Activated CD8-positive, alpha-beta T cell treated with anti-CD3 and anti-CD28 coated beads for 36 hours (primary cell): Measurements from ENCODE around the gene ZNF431. TPM values are rescaled to one million over a fixed set of nuclear protein-coding genes. Genes with fewer than 3 reads are reported as not detected.
"Not testable (repeated sequence)": the region's sequence is repeated elsewhere in the genome, so short reads cannot be mapped to it uniquely, and the experiment has no call there.

Experiments
- ATAC-seq: fragments of 200-7000 bp; cut with Tn5 transposase; one replicate; pipeline ENCODE4 v1.10.0; 2021; ENCODE audit warnings: mild to moderate bottlenecking, moderate library complexity
- CTCF ChIA-PET: fragments of 350-600 bp; sonication (Branson Sonifier 250); formaldehyde crosslinking; loops from one replicate; lab custom pipeline; 2021; ENCODE audit warnings: antibody characterized with exemption; lab: Charles Lee
- POLR2A ChIA-PET: fragments of 350-600 bp; sonication (Branson Sonifier 250); formaldehyde crosslinking; loops from one replicate; lab custom pipeline; 2021; ENCODE audit warnings: antibody characterized with exemption; lab: Charles Lee
- DNase-seq: peaks from one replicate; pipeline ENCODE4 v3.0.0-alpha.2; 2020
- H3K27ac Mint-ChIP-seq: one replicate; pipeline ENCODE4 v1.8.0; 2021; ENCODE audit warnings: mild to moderate bottlenecking, mixed read lengths
- H3K27me3 Mint-ChIP-seq: one replicate; pipeline ENCODE4 v1.8.0; 2021; ENCODE audit warnings: mixed read lengths
- H3K36me3 Mint-ChIP-seq: one replicate; pipeline ENCODE4 v1.8.0; 2021; ENCODE audit warnings: low read depth, mixed read lengths
- H3K4me1 Mint-ChIP-seq: one replicate; pipeline ENCODE4 v1.8.0; 2021; ENCODE audit warnings: low read depth, mixed read lengths
- H3K4me3 Mint-ChIP-seq: one replicate; pipeline ENCODE4 v1.8.0; 2021; ENCODE audit warnings: mild to moderate bottlenecking, moderate library complexity, mixed read lengths
- H3K9me3 Mint-ChIP-seq: one replicate; pipeline ENCODE4 v1.8.0; 2021; ENCODE audit warnings: mixed read lengths
- CTCF ChIP-seq: fragments of 200-600 bp; IDR thresholded peaks from one replicate; pipeline ENCODE4 v1.8.0; 2022; ENCODE audit warnings: antibody characterized with exemption, mild to moderate bottlenecking
- intact Hi-C: fragments of 100-400 bp; cut with micrococcal nuclease; formaldehyde crosslinking; loops from one replicate; pipeline ENCODE4 v1.10.0; 2022
- total RNA-seq, 2 experiments: library from RNA; stranded (reverse); gene quantifications; one replicate each; pipeline ENCODE4 v1.2.3, GENCODE V29; 2021

ZNF431 gene
- total RNA-seq, 2 experiments from 2014 or later, result 16.8 to 18.7 TPM

DNA sequence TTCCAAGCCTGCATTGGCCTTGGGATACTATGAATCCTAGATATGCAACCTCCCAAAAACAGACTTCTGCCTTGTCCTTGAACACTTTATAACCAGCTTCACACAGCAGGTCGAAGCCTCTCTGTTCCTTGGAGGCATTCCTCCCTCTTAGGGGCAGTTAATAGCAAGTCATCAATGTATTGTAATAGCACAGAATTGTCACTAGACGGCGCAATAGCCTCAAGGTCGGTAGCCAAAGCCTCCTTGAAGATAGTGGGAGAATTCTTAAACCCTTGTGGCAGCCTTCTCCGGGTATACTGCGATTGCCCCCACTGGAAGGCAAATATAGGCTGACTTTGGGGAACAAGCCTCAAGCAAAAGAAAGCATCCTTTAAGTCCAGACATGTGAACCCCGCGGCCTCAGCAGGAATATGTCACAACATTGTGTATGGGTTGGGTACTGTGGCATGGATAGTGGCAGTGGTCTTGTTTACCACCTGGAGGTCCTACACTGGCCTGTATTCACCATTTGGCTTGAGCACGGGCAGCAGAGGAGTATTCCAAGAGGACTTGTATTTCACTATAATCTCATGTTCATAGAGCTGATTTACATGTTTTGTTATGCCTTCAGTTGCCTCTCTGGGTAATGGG lies 61.1 kb downstream of the ZNF431 start:
- CTCF ChIA-PET, result interaction anchor here (0.6 to 4.2 kb wide), 12 partner anchors 10 to 649 kb away, joined by 3 to 15 read pairs (median 4); partner anchors contain the start of gene ZNF708
- peak; percentile 41 for DNase-seq
- Mint-ChIP-seq H3K4me3 (no peak overlapping the region), H3K36me3 (no peaks in the 10 kb centered on the region), H3K27ac (no peak overlapping the region), H3K4me1 (no peaks in the 10 kb centered on the region), H3K27me3 (peaks cover 6% of the 10 kb centered on the region), H3K9me3 (no peaks in the 10 kb centered on the region)
- intact Hi-C loops, result loop anchor here (2.0 kb wide), 1 partner anchor 280 kb away; no protein-coding TSS in a partner anchor
- peak; percentile 92 for TF ChIP-seq CTCF
- peak; percentile 61 for ATAC-seq
- POLR2A ChIA-PET, result no interaction called here

- ATAC-seq (no peak), DNase-seq (no peak)
- intact Hi-C loops, result no loop called here
- Mint-ChIP-seq H3K9me3 (no peaks in the 10 kb centered on the region), H3K36me3 (no peaks in the 10 kb centered on the region), H3K4me1 (no peaks in the 10 kb centered on the region), H3K4me3 (no peak overlapping the region), H3K27ac (no peak overlapping the region), H3K27me3 (peaks cover 6% of the 10 kb centered on the region)
- TF ChIP-seq CTCF, result no peak
- ChIA-PET CTCF (no interaction called here), POLR2A (no interaction called here)
Observed at GRCh38 chr19:21210037-21210621, 68.3 kb downstream of the ZNF431 start.

DNA sequence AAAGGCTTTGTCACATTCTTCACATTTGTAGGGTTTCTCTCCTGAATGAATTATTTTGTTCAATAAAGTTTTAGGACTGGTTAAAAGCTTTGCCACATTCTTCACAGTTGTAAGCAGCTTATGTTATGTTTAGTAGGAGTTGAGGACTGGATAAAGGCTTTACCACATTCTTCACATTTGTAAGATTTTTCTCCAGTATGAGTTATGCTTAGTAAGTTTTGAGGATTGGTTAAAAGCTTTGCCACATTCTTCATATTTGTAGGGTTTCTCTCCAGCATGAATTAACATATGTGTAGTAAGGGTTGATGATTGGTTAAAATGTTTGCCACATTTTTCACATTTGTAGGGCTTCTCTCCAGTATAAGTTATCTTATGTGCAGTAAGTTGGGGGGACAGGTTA lies 79.9 kb downstream of the ZNF431 start:
- DNase-seq, result no peak
- no peaks in the 10 kb centered on the region for H3K4me1 Mint-ChIP-seq
- H3K27ac Mint-ChIP-seq, result no peak overlapping the region
- H3K4me3 Mint-ChIP-seq, result no peak overlapping the region
- peaks cover 11% of the 10 kb centered on the region for H3K27me3 Mint-ChIP-seq
- H3K36me3 Mint-ChIP-seq, result no peaks in the 10 kb centered on the region
- no peak for TF ChIP-seq CTCF
- no peaks in the 10 kb centered on the region for H3K9me3 Mint-ChIP-seq
- ChIA-PET CTCF (interaction anchor here (2.1 kb wide), 1 partner anchor 19 kb away, joined by 5 read pairs; no protein-coding TSS in a partner anchor), POLR2A (no interaction called here)
- intact Hi-C loops, result no loop called here
- ATAC-seq, result no peak

GRCh38 chr19:21229938-21230337 lies 88.1 kb downstream of the ZNF431 start:
- H3K9me3 Mint-ChIP-seq, result peaks cover 25% of the 10 kb centered on the region
- DNase-seq, H3K27ac Mint-ChIP-seq, CTCF ChIA-PET, H3K36me3 Mint-ChIP-seq, POLR2A ChIA-PET, H3K4me3 Mint-ChIP-seq, H3K4me1 Mint-ChIP-seq, H3K27me3 Mint-ChIP-seq, intact Hi-C loops, ATAC-seq: not testable (repeated sequence)

DNA sequence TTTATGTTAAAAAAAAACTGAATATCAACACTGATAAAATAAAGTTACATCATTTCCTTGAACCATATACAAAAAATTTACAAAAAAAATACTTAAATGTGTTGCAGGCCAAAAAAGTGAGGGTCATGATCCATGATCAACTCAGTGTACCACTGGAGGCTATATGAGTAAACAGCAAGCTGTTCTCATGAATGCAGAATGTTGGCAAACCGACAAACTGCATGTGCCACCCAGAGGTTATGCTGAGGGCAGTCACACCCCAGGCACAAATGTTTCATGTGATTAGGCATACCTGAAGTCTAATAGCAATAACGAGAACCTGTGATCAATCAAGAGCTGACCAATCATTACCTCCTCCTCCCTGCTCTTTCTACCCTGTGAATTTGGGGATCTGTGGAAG lies 91.9 kb downstream of the ZNF431 start:
- ATAC-seq (no peak), DNase-seq (no peak)
- peaks cover 21% of the 10 kb centered on the region for H3K9me3 Mint-ChIP-seq
- no peak for TF ChIP-seq CTCF
- H3K4me3 Mint-ChIP-seq, result no peak overlapping the region
- ChIA-PET CTCF (no interaction called here), POLR2A (no interaction called here)
- no peaks in the 10 kb centered on the region for H3K4me1 Mint-ChIP-seq
- H3K36me3 Mint-ChIP-seq, result peaks cover 5% of the 10 kb centered on the region
- H3K27ac Mint-ChIP-seq, result no peak overlapping the region
- H3K27me3 Mint-ChIP-seq, result no peaks in the 10 kb centered on the region
- intact Hi-C loops, result no loop called here

DNA sequence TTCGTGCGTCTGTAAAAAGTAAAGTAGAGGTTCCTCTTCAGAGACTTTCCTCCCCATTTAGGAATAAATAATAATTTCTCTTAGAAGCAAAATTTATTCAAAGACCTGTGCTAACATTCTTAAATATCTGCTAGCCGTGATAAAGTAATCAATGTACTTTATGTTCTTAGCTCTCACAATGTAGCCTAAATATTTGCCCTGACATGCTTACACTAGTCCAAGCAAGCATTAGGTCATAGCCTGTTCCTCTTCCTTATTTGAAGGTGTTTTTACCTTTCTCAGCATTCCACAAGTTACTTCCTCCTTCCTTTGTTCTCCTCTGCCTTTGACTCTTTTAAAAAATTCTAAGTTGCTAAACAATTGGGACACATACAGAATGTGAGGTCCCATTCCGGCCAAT lies 94.9 kb downstream of the ZNF431 start:
- H3K36me3 Mint-ChIP-seq, H3K27ac Mint-ChIP-seq, intact Hi-C loops, CTCF ChIA-PET, ATAC-seq, H3K4me3 Mint-ChIP-seq, H3K27me3 Mint-ChIP-seq, DNase-seq, H3K9me3 Mint-ChIP-seq, H3K4me1 Mint-ChIP-seq, POLR2A ChIA-PET: not testable (repeated sequence)
